K562 (cell line): Measurements from ENCODE around the gene PDE1A. TPM values are rescaled to one million over a fixed set of nuclear protein-coding genes. Genes with fewer than 3 reads are reported as not detected.

Experiments
- ATAC-seq: fragments of 200-7000 bp; cut with Tn5 transposase; 3 replicates; pipeline ENCODE4 v1.9.1; 2020; ENCODE audit warnings: moderate library complexity
- BruUV-seq: library from RNA; stranded (reverse); fragments of 400-500 nt; replicated peaks from 2 replicates; lab custom pipeline; 2021; lab: Mats Ljungman, UMichigan
- CTCF ChIA-PET: fragments of 300-600 bp; formaldehyde crosslinking; extraction: SDS; loops from one replicate; lab custom pipeline; 2021; ENCODE audit warnings: low intra/inter-chr PET ratio; lab: Yijun Ruan, JAX
- POLR2A ChIA-PET: fragments of 300-600, 350-650 bp; sonication (Branson Sonifier 250); formaldehyde crosslinking; extraction: SDS; loops from one replicate; lab custom pipeline; 2021; ENCODE audit warnings: antibody characterized with exemption, inconsistent platforms; lab: Yijun Ruan, JAX
- DNase-seq, 4 experiments: peaks; one replicate each; pipeline versions ENCODE4 v3.0.0 to v3.0.0-alpha.2; 2011 to 2018; ENCODE audit warnings: low spot score in 3 of 4, mixed read lengths in 3 of 4; ENCODE audit errors: extremely low read depth in 1 of 4
- FAIRE-seq: peaks from 2 replicates; lab custom pipeline; 2011; peaks lifted over from hg19 to GRCh38; lab: Jason Lieb, UNC
- H2AFZ ChIP-seq: 2 replicates; pipeline ENCODE4 v1.6.0; 2011; ENCODE audit warnings: low read depth, low read length, control low read depth, inconsistent platforms
- H3K27ac ChIP-seq: fragments of 200-600 bp; 3 replicates; pipeline ENCODE4 v1.8.0; 2011; ENCODE audit warnings: low read depth, mild to moderate bottlenecking, control low read depth, inconsistent platforms, low read length, moderate library complexity, mixed read lengths; ENCODE audit errors: extremely low read depth
- H3K27me3 ChIP-seq, 2 experiments: fragments of 300-600 bp in 1 of 2; 2 replicates in 1 of 2; 3 replicates in 1 of 2; pipeline versions ENCODE4 v1.6.0 to v1.8.0; 2011; ENCODE audit warnings: inconsistent platforms in 2 of 2, low read length in 2 of 2, mild to moderate bottlenecking in 1 of 2, mixed read lengths in 1 of 2, moderate library complexity in 1 of 2; ENCODE audit not compliant: control insufficient read depth in 2 of 2, insufficient read depth in 2 of 2
- H3K36me3 ChIP-seq: fragments of 300-600 bp; 3 replicates; pipeline ENCODE4 v1.8.0; 2011; ENCODE audit warnings: mild to moderate bottlenecking, low read length, inconsistent platforms; ENCODE audit not compliant: control insufficient read depth, insufficient read depth
- H3K4me1 ChIP-seq, 2 experiments: fragments of 200-600 bp in 1 of 2; replicated peaks in 1 of 2; 2 replicates in 1 of 2; 3 replicates in 1 of 2; pipeline versions ENCODE4 v1.5.1 to v1.8.0; 2011; ENCODE audit warnings: inconsistent platforms in 2 of 2, low read length in 2 of 2, mild to moderate bottlenecking in 1 of 2, mixed read lengths in 1 of 2, moderate library complexity in 1 of 2; ENCODE audit not compliant: control insufficient read depth in 2 of 2, insufficient read depth in 2 of 2
- H3K4me2 ChIP-seq: 2 replicates; pipeline ENCODE4 v1.6.1; 2011; ENCODE audit warnings: low read length, control low read depth, inconsistent platforms, mixed read lengths; ENCODE audit not compliant: insufficient read depth
- H3K4me3 ChIP-seq: fragments of 200-600 bp; sonication (generic), shearing (Covaris generic); 2 replicates; pipeline ENCODE4 v1.5.1; 2016; ENCODE audit warnings: control low read depth, inconsistent platforms
- H3K79me2 ChIP-seq: fragments of 200-600 bp; 3 replicates; pipeline ENCODE4 v1.8.0; 2011; ENCODE audit warnings: low read length, inconsistent platforms; ENCODE audit not compliant: control insufficient read depth, insufficient read depth
- H3K9ac ChIP-seq, 2 experiments: 2 replicates each; pipeline versions ENCODE4 v1.6.0 to v1.6.1; 2011; ENCODE audit warnings: low read depth in 2 of 2, low read length in 2 of 2, control low read depth in 1 of 2, inconsistent platforms in 1 of 2, mild to moderate bottlenecking in 1 of 2, mixed read lengths in 1 of 2; ENCODE audit not compliant: insufficient read depth in 1 of 2
- H3K9me1 ChIP-seq: one replicate; pipeline ENCODE4 v1.6.0; 2011; ENCODE audit warnings: inconsistent platforms, mild to moderate bottlenecking, low read length, moderate library complexity; ENCODE audit not compliant: control insufficient read depth, insufficient read depth
- H3K9me3 ChIP-seq: replicated peaks from 2 replicates; pipeline ENCODE4 v1.5.1; 2011; ENCODE audit warnings: low read depth, low read length, inconsistent platforms; ENCODE audit not compliant: control insufficient read depth, insufficient read depth
- H4K20me1 ChIP-seq: replicated peaks from 2 replicates; pipeline ENCODE4 v1.6.1; 2011; ENCODE audit warnings: low read length, inconsistent platforms, mixed read lengths; ENCODE audit not compliant: control insufficient read depth, insufficient read depth
- ETS2 ChIP-seq: IDR thresholded peaks from 2 replicates; pipeline ENCODE4 v1.6.1; 2016; ENCODE audit warnings: borderline replicate concordance, missing genetic modification characterization, mild to moderate bottlenecking, moderate library complexity, missing compliant biosample characterization; ENCODE audit not compliant: poor library complexity, severe bottlenecking
- FOXA1 ChIP-seq: fragments of 450-650 bp; IDR thresholded peaks from 2 replicates; pipeline ENCODE4 v1.6.1; 2016; ENCODE audit warnings: mild to moderate bottlenecking, borderline replicate concordance
- FOXA3 ChIP-seq, 2 experiments: fragments of 450-650 bp in 1 of 2; sonication (generic) in 1 of 2; formaldehyde crosslinking; IDR thresholded peaks in 1 of 2; conservative IDR thresholded peaks in 1 of 2; 2 replicates each; pipeline versions ENCODE4 v1.4.0 to v1.8.0; 2020 to 2022; ENCODE audit warnings: mild to moderate bottlenecking in 2 of 2, missing genetic modification reagents in 1 of 2
- IFI16 ChIP-seq: fragments of 250-450 bp; sonication (Bioruptor Pico); IDR thresholded peaks from 2 replicates; pipeline ENCODE4 v2.1.2; 2022; ENCODE audit warnings: mild to moderate bottlenecking, inconsistent platforms
- KDM1A ChIP-seq, 2 experiments: fragments of 450-650 bp; IDR thresholded peaks; 2 replicates each; pipeline ENCODE4 v1.6.1; 2016; ENCODE audit warnings: mild to moderate bottlenecking in 2 of 2
- KHSRP ChIP-seq: fragments of 450-650 bp; IDR thresholded peaks from 2 replicates; pipeline ENCODE4 v1.6.1; 2017
- MTA3 ChIP-seq: fragments of 450-650 bp; formaldehyde crosslinking; IDR thresholded peaks from 2 replicates; pipeline ENCODE4 v1.6.1; 2017; ENCODE audit warnings: mild to moderate bottlenecking, borderline replicate concordance
- MYBL2 ChIP-seq, 2 experiments: fragments of 450-650 bp in 1 of 2; sonication (generic) in 1 of 2; formaldehyde crosslinking in 1 of 2; IDR thresholded peaks; 2 replicates each; pipeline versions ENCODE4 v1.6.1 to v1.8.1; 2017 to 2022; ENCODE audit warnings: borderline replicate concordance in 1 of 2, inconsistent platforms in 1 of 2, low read depth in 1 of 2, mild to moderate bottlenecking in 1 of 2, missing genetic modification reagents in 1 of 2, moderate library complexity in 1 of 2
- POLR2B ChIP-seq: fragments of 450-650 bp; IDR thresholded peaks from 2 replicates; pipeline ENCODE4 v1.6.1; 2018; ENCODE audit warnings: low read depth; ENCODE audit not compliant: partially characterized antibody
- TCF3 ChIP-seq: sonication (generic); formaldehyde crosslinking; IDR thresholded peaks from 2 replicates; pipeline ENCODE4 v1.4.0; 2020; ENCODE audit warnings: mild to moderate bottlenecking, missing genetic modification reagents
- ZNF143 ChIP-seq: sonication (generic); formaldehyde crosslinking; IDR thresholded peaks from 2 replicates; pipeline ENCODE4 v1.9.0; 2022; ENCODE audit warnings: mild to moderate bottlenecking, missing genetic modification reagents
- ZNF146 ChIP-seq: IDR thresholded peaks from one replicate; pipeline ENCODE4 v1.6.1; 2018; ENCODE audit warnings: missing compliant biosample characterization; ENCODE audit not compliant: unreplicated experiment
- ZNF583 ChIP-seq: fragments of 250-450 bp; sonication (Bioruptor Pico); IDR thresholded peaks from 2 replicates; pipeline ENCODE4 v1.4.0; 2020
- ZNF707 ChIP-seq: fragments of 250-450 bp; sonication (Bioruptor Pico); conservative IDR thresholded peaks from 2 replicates; pipeline ENCODE4 v1.8.0; 2022; ENCODE audit warnings: inconsistent platforms, mild to moderate bottlenecking, moderate library complexity
- WGBS: fragments of 100-300 bp; shearing (Covaris generic); methylation state at CpG from one replicate; pipeline ENCODE4 v1.1.6; 2016; ENCODE audit warnings: low coverage, mixed read lengths; ENCODE audit not compliant: insufficient coverage; ENCODE audit errors: missing lambda C conversion rate; 5-methylcytosine and 5-hydroxymethylcytosine counted together
- in situ Hi-C: fragments of 300-500 bp; cut with MboI; formaldehyde crosslinking; loops from 4 replicates; pipeline ENCODE4 v1.15.0; 2018; ENCODE audit warnings: inconsistent platforms, mixed read lengths
- intact Hi-C: fragments of 100-400 bp; cut with micrococcal nuclease; formaldehyde crosslinking; loops from 2 replicates; pipeline ENCODE4 v1.14.2; 2022
- polyA plus RNA-seq, 8 experiments: library from polyadenylated mRNA; depleted of rRNA in 4 of 8; stranded (reverse) in 5 of 8; unstranded in 3 of 8; fragments of >200 nt; fragmentation: Nextera tagmentation in 2 of 8; fragmentation: Illumina TruSeq in 1 of 8; extraction: Ambion mirVana in 2 of 8; extraction: Trizol in 1 of 8; gene quantifications; 2 replicates each; pipeline versions ENCODE4 v1.2.1 to v1.2.3, GENCODE V29; 2011 to 2014; ENCODE audit warnings: inconsistent platforms in 1 of 8, missing spikeins in 1 of 8
- total RNA-seq, 7 experiments: library from RNA; depleted of rRNA in 6 of 7; stranded (reverse); fragments of >200 nt in 6 of 7; fragmentation: Illumina TruSeq in 2 of 7; extraction: Trizol in 2 of 7; gene quantifications; 2 replicates each; pipeline versions ENCODE4 v1.2.1 to v1.2.3, GENCODE V29; 2011 to 2021; ENCODE audit warnings: low replicate concordance in 1 of 7
- TF ChIP-seq, protein P1 (sequence below): fragments of 450-650 bp; IDR thresholded peaks from 2 replicates; pipeline ENCODE4 v1.6.1; 2016; ENCODE audit warnings: low read depth

PDE1A gene
- total and polyA plus RNA-seq, 9 of the 15 experiments (the other 6 are each of a cell fraction or from before 2014, with no cell fraction given), result 0.14 to 0.91 (median 0.32) TPM

DNA sequence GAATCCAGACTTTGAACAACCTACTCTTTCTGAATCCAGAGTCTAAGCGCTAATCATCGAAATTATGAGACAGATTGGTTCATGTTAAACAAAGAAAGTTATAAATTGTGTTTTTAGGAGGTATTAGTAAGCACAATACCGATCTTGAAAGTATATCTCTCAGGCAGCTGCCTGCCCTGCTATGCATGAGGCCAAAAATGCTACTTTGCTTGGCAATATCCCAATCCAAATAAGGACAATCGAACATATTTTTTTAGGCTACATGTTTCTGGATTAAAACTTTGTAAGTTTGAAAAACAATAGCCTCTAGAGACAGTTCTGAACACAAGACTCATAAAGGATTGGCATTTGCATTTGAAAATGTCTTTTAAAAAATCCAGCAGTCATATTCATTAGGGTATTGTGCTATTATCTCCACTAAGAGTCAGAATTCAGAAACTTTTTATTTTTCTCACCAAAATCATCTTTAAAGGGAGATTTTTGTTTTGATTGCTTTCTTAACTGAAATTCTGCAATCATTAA is 167.1 kb downstream of the PDE1A start:
- no peak for ATAC-seq
- intact Hi-C loops, result no loop called here
- no peak overlapping the region for H3K4me3 ChIP-seq
- no peak for DNase-seq
- no peaks in the 10 kb centered on the region for H3K9me1 ChIP-seq
- BruUV-seq, result no TSS peak
- H3K4me1 ChIP-seq, result no peaks in the 10 kb centered on the region
- H3K9ac ChIP-seq, result no peak overlapping the region
- no peak overlapping the region for H3K4me2 ChIP-seq
- no peaks in the 10 kb centered on the region for H3K27me3 ChIP-seq
- no peaks in the 10 kb centered on the region; the same call in 1 of the 2 replicates for H3K9me3 ChIP-seq
- H4K20me1 ChIP-seq, result no peaks in the 10 kb centered on the region
- no peak for FAIRE-seq
- no peak overlapping the region for H3K27ac ChIP-seq
- in situ Hi-C loops, result no loop called here
- ChIA-PET CTCF (no interaction called here), POLR2A (no interaction called here)
- H2AFZ ChIP-seq, result no peak overlapping the region
- WGBS, result 1% methylated on average over 4 of the region's 4 CpGs
- H3K79me2 ChIP-seq, result no peaks in the 10 kb centered on the region
- no peaks in the 10 kb centered on the region for H3K36me3 ChIP-seq
- TF ChIP-seq POLR2B, result no peak
- no peak for TF ChIP-seq ZNF143 (CRISPR knock-in tag)
- no peak for TF ChIP-seq FOXA1
- no peak for TF ChIP-seq MYBL2 (IDR thresholded peaks at IDR 0.05; ENCODE audit: low read depth)
- TF ChIP-seq MYBL2 (CRISPR knock-in tag; IDR thresholded peaks at IDR 0.05; ENCODE audit: borderline replicate concordance), result no peak
- TF ChIP-seq ETS2, result no peak
- TF ChIP-seq FOXA3 (CRISPR knock-in tag; conservative IDR thresholded peaks at IDR 0.05 in 1 of 2, IDR thresholded peaks at IDR 0.05 in 1 of 2), result no peak
- TF ChIP-seq ZNF583, result no peak
- TF ChIP-seq, protein P1, sequence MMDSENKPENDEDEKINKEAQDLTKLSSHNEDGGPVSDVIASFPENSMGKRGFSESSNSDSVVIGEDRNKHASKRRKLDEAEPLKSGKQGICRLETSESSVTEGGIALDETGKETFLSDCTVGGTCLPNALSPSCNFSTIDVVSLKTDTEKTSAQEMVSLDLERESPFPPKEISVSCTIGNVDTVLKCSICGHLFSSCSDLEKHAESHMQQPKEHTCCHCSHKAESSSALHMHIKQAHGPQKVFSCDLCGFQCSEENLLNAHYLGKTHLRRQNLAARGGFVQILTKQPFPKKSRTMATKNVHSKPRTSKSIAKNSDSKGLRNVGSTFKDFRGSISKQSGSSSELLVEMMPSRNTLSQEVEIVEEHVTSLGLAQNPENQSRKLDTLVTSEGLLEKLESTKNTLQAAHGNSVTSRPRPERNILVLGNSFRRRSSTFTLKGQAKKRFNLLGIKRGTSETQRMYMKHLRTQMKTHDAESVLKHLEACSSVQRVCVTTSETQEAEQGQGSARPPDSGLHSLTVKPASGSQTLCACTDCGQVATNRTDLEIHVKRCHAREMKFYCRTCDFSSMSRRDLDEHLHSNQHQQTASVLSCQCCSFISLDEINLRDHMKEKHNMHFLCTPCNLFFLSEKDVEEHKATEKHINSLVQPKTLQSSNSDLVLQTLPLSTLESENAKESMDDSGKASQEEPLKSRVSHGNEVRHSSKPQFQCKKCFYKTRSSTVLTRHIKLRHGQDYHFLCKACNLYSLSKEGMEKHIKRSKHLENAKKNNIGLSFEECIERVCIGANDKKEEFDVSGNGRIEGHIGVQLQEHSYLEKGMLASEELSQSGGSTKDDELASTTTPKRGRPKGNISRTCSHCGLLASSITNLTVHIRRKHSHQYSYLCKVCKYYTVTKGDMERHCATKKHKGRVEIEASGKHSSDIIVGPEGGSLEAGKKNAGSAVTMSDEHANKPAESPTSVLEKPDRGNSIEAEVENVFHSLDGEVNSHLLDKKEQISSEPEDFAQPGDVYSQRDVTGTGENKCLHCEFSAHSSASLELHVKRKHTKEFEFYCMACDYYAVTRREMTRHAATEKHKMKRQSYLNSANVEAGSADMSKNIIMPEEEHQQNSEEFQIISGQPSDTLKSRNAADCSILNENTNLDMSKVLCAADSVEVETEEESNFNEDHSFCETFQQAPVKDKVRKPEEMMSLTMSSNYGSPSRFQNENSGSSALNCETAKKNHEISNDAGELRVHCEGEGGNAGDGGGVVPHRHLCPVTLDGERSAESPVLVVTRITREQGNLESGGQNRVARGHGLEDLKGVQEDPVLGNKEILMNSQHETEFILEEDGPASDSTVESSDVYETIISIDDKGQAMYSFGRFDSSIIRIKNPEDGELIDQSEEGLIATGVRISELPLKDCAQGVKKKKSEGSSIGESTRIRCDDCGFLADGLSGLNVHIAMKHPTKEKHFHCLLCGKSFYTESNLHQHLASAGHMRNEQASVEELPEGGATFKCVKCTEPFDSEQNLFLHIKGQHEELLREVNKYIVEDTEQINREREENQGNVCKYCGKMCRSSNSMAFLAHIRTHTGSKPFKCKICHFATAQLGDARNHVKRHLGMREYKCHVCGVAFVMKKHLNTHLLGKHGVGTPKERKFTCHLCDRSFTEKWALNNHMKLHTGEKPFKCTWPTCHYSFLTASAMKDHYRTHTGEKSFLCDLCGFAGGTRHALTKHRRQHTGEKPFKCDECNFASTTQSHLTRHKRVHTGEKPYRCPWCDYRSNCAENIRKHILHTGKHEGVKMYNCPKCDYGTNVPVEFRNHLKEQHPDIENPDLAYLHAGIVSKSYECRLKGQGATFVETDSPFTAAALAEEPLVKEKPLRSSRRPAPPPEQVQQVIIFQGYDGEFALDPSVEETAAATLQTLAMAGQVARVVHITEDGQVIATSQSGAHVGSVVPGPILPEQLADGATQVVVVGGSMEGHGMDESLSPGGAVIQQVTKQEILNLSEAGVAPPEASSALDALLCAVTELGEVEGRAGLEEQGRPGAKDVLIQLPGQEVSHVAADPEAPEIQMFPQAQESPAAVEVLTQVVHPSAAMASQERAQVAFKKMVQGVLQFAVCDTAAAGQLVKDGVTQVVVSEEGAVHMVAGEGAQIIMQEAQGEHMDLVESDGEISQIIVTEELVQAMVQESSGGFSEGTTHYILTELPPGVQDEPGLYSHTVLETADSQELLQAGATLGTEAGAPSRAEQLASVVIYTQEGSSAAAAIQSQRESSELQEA, result no peak
- TF ChIP-seq KDM1A (IDR thresholded peaks at IDR 0.05), result no peak
- TF ChIP-seq TCF3 (CRISPR knock-in tag), result no peak
- no peak for TF ChIP-seq MTA3
- TF ChIP-seq IFI16 (CRISPR knock-in tag), result no peak
- TF ChIP-seq ZNF146 (CRISPR knock-in tag), result no peak
- no peak for TF ChIP-seq KHSRP
- no peak for TF ChIP-seq ZNF707
